Fibroblast of pulmonary artery (primary cell): ENCODE data around the gene CD74.
A peak's percentile ranks its signal among the peaks of the same experiment; 100 is the strongest.

Source experiments
- DNase-seq: peaks from one replicate; pipeline ENCODE4 v3.0.0-alpha.2; 2010; ENCODE audit warnings: low read depth
- H3K4me3 ChIP-seq: replicated peaks from 2 replicates; pipeline ENCODE4 v1.5.1; 2011; ENCODE audit warnings: low read depth, mild to moderate bottlenecking, control low read depth, low read length, moderate library complexity
- CTCF ChIP-seq: IDR thresholded peaks from 2 replicates; pipeline ENCODE4 v1.5.1; 2011; ENCODE audit warnings: mild to moderate bottlenecking, control low read depth, low read length, inconsistent platforms; ENCODE audit errors: missing control alignments

Gene CD74

GRCh38 chr5:150389531-150390266, 23.0 kb downstream of the CD74 start:
- DNase-seq = no peak
- TF ChIP-seq CTCF = no peak
- H3K4me3 ChIP-seq = no peak overlapping the region

GRCh38 chr5:150386024-150386855, 26.5 kb downstream of the CD74 start:
- H3K4me3 ChIP-seq = no peak overlapping the region
- TF ChIP-seq CTCF = no peak
- no peak for DNase-seq

GRCh38 chr5:150384701-150385100, 28.0 kb downstream of the CD74 start:
- no peak for DNase-seq
- no peak overlapping the region for H3K4me3 ChIP-seq
- TF ChIP-seq CTCF = no peak

GRCh38 chr5:150377964-150378694, 34.6 kb downstream of the CD74 start:
- TF ChIP-seq CTCF = no peak
- H3K4me3 ChIP-seq = no peak overlapping the region
- peak; percentile 84 for DNase-seq

GRCh38 chr5:150376799-150377771, 35.6 kb downstream of the CD74 start:
- no peak overlapping the region for H3K4me3 ChIP-seq
- no peak for TF ChIP-seq CTCF
- DNase-seq = no peak

GRCh38 chr5:150374651-150375050, 38.1 kb downstream of the CD74 start:
- no peak for DNase-seq
- H3K4me3 ChIP-seq = no peak overlapping the region
- TF ChIP-seq CTCF = no peak
